Measurements from ENCODE around the gene LRCH1.

The LRCH1 gene

GRCh38 chr13:46595136-46595884 lies 42.3 kb downstream of the LRCH1 start:
- DNase-seq = no peak

GRCh38 chr13:46595885-46596275 lies 42.9 kb downstream of the LRCH1 start:
- no peak for DNase-seq

- no peak for DNase-seq
Observed at GRCh38 chr13:46596466-46596865, 43.5 kb downstream of the LRCH1 start.

GRCh38 chr13:46598140-46598819 lies 45.3 kb downstream of the LRCH1 start:
- DNase-seq = no peak

- no peak for DNase-seq
Observed at GRCh38 chr13:46598820-46599180, 45.8 kb downstream of the LRCH1 start.

- DNase-seq = no peak
Observed at GRCh38 chr13:46600943-46601311, 48.0 kb downstream of the LRCH1 start.

GRCh38 chr13:46602531-46602930 lies 49.6 kb downstream of the LRCH1 start:
- no peak for DNase-seq

- DNase-seq = no peak
Observed at GRCh38 chr13:46603165-46603603, 50.2 kb downstream of the LRCH1 start.

GRCh38 chr13:46604226-46604990 lies 51.4 kb downstream of the LRCH1 start:
- no peak for DNase-seq

GRCh38 chr13:46605076-46605824 lies 52.3 kb downstream of the LRCH1 start:
- no peak for DNase-seq

- DNase-seq = no peak
Observed at GRCh38 chr13:46605825-46606554, 53.0 kb downstream of the LRCH1 start.

GRCh38 chr13:46606970-46607369 lies 54.0 kb downstream of the LRCH1 start:
- DNase-seq = no peak

GRCh38 chr13:46607768-46608564 lies 55.0 kb downstream of the LRCH1 start:
- no peak for DNase-seq

GRCh38 chr13:46609052-46609451 lies 56.1 kb downstream of the LRCH1 start:
- no peak for DNase-seq

- DNase-seq = no peak
Observed at GRCh38 chr13:46609726-46610125, 56.8 kb downstream of the LRCH1 start.

GRCh38 chr13:46612267-46612666 lies 59.3 kb downstream of the LRCH1 start:
- no peak for DNase-seq

- DNase-seq = no peak
Observed at GRCh38 chr13:46613409-46614049, 60.6 kb downstream of the LRCH1 start.

- no peak for DNase-seq
Observed at GRCh38 chr13:46614582-46614981, 61.6 kb downstream of the LRCH1 start.

GRCh38 chr13:46615888-46616531 lies 63.0 kb downstream of the LRCH1 start:
- no peak for DNase-seq

GRCh38 chr13:46617229-46617721 lies 64.3 kb downstream of the LRCH1 start:
- no peak for DNase-seq
